Esophagus muscularis mucosa (tissue), 4 donors: ENCODE measurements around the gene AURKA. TPM values are rescaled to one million over a fixed set of nuclear protein-coding genes. Genes with fewer than 3 reads are reported as not detected.

ENCODE experiments used
- DNase-seq: peaks from one replicate; pipeline ENCODE4 v3.0.0-alpha.2; 2017; ENCODE audit errors: extremely low spot score
- H3K27ac ChIP-seq, 4 donors: fragments of 200-600 bp; sonication (generic); replicated peaks in 1 of 4; 1 replicate in 3 of 4; 2 replicates in 1 of 4; pipeline ENCODE4 v1.5.1; 2016 to 2019; ENCODE audit warnings: mild to moderate bottlenecking in 1 of 4
- H3K27me3 ChIP-seq, 4 donors: fragments of 200-600 bp; sonication (generic); one replicate each; pipeline versions ENCODE4 v1.5.1 to v1.6.0; 2016 to 2019
- H3K36me3 ChIP-seq, 4 donors: fragments of 200-600 bp; sonication (generic); one replicate each; pipeline ENCODE4 v1.5.1; 2016 to 2019
- H3K4me1 ChIP-seq, 4 donors: fragments of 200-600 bp; sonication (generic); one replicate each; pipeline ENCODE4 v1.5.1; 2016 to 2019
- H3K4me3 ChIP-seq, 4 donors: fragments of 200-600 bp; sonication (generic); 1 replicate in 2 of 4; 2 replicates in 2 of 4; pipeline ENCODE4 v1.5.1; 2016 to 2019; ENCODE audit warnings: mild to moderate bottlenecking in 4 of 4, moderate library complexity in 1 of 4
- H3K9me3 ChIP-seq, 4 donors: fragments of 200-600 bp; sonication (generic); 1 replicate in 3 of 4; 2 replicates in 1 of 4; pipeline ENCODE4 v1.5.1; 2016 to 2019
- EP300 ChIP-seq: sonication (generic); formaldehyde crosslinking; IDR thresholded peaks from one replicate; pipeline ENCODE4 v1.6.1; 2017; ENCODE audit warnings: antibody characterized with exemption
- POLR2A ChIP-seq: fragments of 450-650 bp; IDR thresholded peaks from one replicate; pipeline ENCODE4 v1.6.1; 2017; ENCODE audit warnings: antibody characterized with exemption, moderate library complexity, mild to moderate bottlenecking, low read depth
- POLR2AphosphoS5 ChIP-seq, 2 donors: sonication (generic); formaldehyde crosslinking; IDR thresholded peaks; one replicate each; pipeline ENCODE4 v1.6.1; 2017; ENCODE audit warnings: antibody characterized with exemption in 2 of 2
- WGBS: methylation state at CpG from one replicate; pipeline ENCODE4 v1.1.5; 2018; 5-methylcytosine and 5-hydroxymethylcytosine counted together
- intact Hi-C: fragments of 100-400 bp; cut with DNase I; formaldehyde crosslinking; loops from one replicate; pipeline ENCODE4 v1.15.1; 2023
- total RNA-seq, 4 donors: library from RNA; depleted of rRNA; stranded (reverse); fragments of >200 nt; gene quantifications; one replicate each; pipeline versions ENCODE4 v1.1.0 to v1.2.1, GENCODE V29; 2016
- TF ChIP-seq, protein P1 (sequence below), 3 experiments: fragments of 200-600 bp in 2 of 3; fragments of 450-650 bp in 1 of 3; sonication (generic) in 2 of 3; IDR thresholded peaks; one replicate each; pipeline ENCODE4 v1.5.1; 2017 to 2019; ENCODE audit warnings: antibody characterized with exemption in 3 of 3, mild to moderate bottlenecking in 2 of 3, moderate library complexity in 1 of 3

Gene AURKA
- total RNA-seq, 4 donors from 2014 or later, result 0.66 to 2.1 (median 1.4) TPM

DNA sequence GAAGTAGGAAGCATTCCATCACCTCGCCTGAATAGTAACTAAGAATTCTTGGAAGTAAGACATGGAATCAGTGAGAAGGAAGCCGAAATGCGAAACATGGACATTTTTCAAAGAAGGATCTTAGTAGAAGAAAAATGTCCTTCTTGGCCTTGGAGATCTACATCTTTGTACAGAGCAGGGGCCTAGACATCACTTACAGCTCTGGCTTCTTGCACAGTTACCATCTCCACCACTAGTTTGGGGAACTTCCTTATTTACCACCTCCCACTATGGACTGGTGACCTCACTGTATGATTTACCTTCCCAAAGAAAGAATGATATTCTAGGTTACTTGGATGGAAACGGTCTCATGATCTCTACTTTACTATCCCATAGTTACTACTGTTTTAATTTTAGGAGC lies 35.8 kb upstream of the AURKA start:
- DNase-seq, result no peak
- Histone ChIP-seq H3K36me3 (no peaks in the 10 kb centered on the region), H3K9me3 (no peaks in the 10 kb centered on the region), H3K27ac (peak overlapping the region in 1 of 4 donors; percentile 15), H3K4me3 (no peak overlapping the region), H3K27me3 (no peaks in the 10 kb centered on the region), H3K4me1 (peaks cover 0 to 35% (median 27%) of the 10 kb centered on the region in 4 donors)
- 77% methylated on average over 4 of the region's 4 CpGs for WGBS
- intact Hi-C loops, result no loop called here
- TF ChIP-seq POLR2AphosphoS5 (IDR thresholded peaks at IDR 0.05) (no peak), EP300 (no peak), POLR2A (no peak)

DNA sequence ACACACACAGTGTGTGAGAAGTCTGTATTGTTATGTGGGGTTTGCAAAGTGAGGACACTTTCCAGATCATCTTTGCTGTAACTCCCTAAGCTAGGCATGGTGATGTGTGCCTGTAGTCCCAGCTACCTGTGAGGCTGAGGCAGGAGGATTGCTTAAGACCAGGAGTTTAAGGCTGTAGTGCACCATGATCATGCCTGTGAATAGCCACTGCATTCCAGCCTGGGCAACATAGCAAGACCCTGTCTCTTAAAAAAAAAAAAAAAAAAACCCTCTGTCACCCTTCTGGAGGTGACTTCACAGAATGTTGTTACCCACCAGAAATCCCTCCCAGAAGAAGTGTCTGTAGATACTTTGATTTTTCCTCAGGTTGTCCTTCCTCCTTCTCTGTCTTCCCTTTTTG lies 34.9 kb upstream of the AURKA start:
- Histone ChIP-seq H3K27ac (no peak overlapping the region), H3K36me3 (no peaks in the 10 kb centered on the region), H3K27me3 (no peaks in the 10 kb centered on the region), H3K4me3 (no peak overlapping the region), H3K4me1 (peaks cover 3 to 38% (median 27%) of the 10 kb centered on the region in 4 donors), H3K9me3 (no peaks in the 10 kb centered on the region)
- TF ChIP-seq, protein P1, sequence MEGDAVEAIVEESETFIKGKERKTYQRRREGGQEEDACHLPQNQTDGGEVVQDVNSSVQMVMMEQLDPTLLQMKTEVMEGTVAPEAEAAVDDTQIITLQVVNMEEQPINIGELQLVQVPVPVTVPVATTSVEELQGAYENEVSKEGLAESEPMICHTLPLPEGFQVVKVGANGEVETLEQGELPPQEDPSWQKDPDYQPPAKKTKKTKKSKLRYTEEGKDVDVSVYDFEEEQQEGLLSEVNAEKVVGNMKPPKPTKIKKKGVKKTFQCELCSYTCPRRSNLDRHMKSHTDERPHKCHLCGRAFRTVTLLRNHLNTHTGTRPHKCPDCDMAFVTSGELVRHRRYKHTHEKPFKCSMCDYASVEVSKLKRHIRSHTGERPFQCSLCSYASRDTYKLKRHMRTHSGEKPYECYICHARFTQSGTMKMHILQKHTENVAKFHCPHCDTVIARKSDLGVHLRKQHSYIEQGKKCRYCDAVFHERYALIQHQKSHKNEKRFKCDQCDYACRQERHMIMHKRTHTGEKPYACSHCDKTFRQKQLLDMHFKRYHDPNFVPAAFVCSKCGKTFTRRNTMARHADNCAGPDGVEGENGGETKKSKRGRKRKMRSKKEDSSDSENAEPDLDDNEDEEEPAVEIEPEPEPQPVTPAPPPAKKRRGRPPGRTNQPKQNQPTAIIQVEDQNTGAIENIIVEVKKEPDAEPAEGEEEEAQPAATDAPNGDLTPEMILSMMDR (IDR thresholded peaks at IDR 0.05), result no peak
- TF ChIP-seq POLR2A, result no peak
- no peak for TF ChIP-seq EP300
- TF ChIP-seq POLR2AphosphoS5 (IDR thresholded peaks at IDR 0.05), result no peak
- no peak for DNase-seq
- intact Hi-C loops, result no loop called here

DNA sequence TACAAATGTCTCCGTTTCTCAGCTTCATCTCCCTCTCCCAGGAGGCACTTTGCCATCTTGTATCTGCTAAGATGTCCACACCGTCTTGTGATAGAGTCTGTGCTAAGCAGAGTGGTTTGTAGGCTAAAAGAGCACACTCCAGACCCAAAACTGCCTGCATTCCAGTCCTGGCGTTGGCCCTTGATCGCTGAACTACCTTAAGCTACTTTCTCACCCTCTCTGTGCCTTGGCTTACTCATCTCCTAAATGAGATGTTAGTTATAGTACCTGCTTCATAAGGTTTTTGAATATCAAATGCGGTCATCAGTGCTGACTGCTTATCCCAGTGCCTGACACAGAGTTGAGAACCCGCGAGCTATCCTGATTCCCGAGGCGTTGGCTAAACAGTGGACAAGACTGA lies 34.0 kb upstream of the AURKA start:
- TF ChIP-seq, protein P1 (IDR thresholded peaks at IDR 0.05), result no peak
- peaks cover 3 to 39% (median 26%) of the 10 kb centered on the region in 4 donors for H3K4me1 ChIP-seq
- H3K27me3 ChIP-seq, result no peaks in the 10 kb centered on the region
- WGBS, result 97% methylated on average over 9 of the region's 9 CpGs
- H3K4me3 ChIP-seq, result no peak overlapping the region
- H3K27ac ChIP-seq, result no peak overlapping the region
- intact Hi-C loops, result no loop called here
- no peak for DNase-seq
- H3K36me3 ChIP-seq, result no peaks in the 10 kb centered on the region
- H3K9me3 ChIP-seq, result no peaks in the 10 kb centered on the region

DNA sequence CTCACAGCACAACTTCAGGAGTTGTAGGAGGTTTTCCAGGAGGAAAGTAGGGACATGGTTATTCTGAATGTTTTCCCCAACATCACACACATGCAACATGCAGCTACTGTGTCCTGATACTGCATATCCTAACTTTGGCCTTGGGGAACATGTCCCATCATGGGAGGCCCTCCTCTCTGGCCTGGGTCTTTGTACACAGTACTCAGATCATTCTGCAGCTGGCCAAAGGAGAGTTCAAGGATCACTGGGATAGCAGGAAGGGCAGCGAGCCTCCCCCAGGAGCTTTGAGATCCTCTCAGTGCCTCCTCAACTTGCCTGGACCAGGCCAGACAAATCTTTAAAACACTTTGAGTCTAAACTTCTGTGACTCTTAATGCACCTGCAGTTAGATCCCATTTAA lies 32.9 kb upstream of the AURKA start:
- H3K4me3 ChIP-seq, result no peak overlapping the region
- WGBS, result 100% methylated on average over 1 of the region's 1 CpG
- H3K27me3 ChIP-seq, result no peaks in the 10 kb centered on the region
- H3K27ac ChIP-seq, result no peak overlapping the region
- intact Hi-C loops, result no loop called here
- TF ChIP-seq, protein P1 (IDR thresholded peaks at IDR 0.05), result no peak
- TF ChIP-seq EP300 (no peak), POLR2AphosphoS5 (IDR thresholded peaks at IDR 0.05) (no peak), POLR2A (no peak)
- H3K4me1 ChIP-seq, result peaks cover 3 to 29% (median 15%) of the 10 kb centered on the region in 4 donors
- no peak for DNase-seq
- no peaks in the 10 kb centered on the region for H3K36me3 ChIP-seq
- H3K9me3 ChIP-seq, result no peaks in the 10 kb centered on the region

DNA sequence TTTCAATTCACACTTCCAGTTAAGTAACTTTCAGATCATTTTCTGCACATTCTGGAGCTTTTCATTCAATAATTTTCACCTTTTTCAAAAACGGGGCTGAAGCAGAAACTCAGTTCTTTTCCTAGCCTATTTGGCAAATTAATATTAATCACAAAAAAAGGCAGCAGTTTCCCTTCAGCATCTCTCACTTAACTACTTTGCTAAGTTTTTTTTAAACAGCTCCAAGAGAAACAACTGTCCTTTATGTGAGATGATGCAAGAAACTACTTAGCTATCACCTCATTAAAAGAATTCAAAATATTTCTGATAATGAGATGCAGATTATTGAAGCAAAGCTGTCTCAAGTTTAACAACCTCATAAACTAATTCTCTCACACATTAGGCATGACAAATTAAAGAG lies 31.9 kb upstream of the AURKA start:
- Histone ChIP-seq H3K9me3 (no peaks in the 10 kb centered on the region), H3K4me1 (peaks cover 3 to 19% (median 8%) of the 10 kb centered on the region in 4 donors), H3K27ac (no peak overlapping the region), H3K4me3 (no peak overlapping the region), H3K36me3 (no peaks in the 10 kb centered on the region), H3K27me3 (no peaks in the 10 kb centered on the region)
- intact Hi-C loops, result no loop called here
- TF ChIP-seq, protein P1 (IDR thresholded peaks at IDR 0.05), result no peak
- no peak for TF ChIP-seq POLR2AphosphoS5 (IDR thresholded peaks at IDR 0.05)
- no peak for TF ChIP-seq POLR2A
- TF ChIP-seq EP300, result no peak
- DNase-seq, result no peak
- WGBS, result 32% methylated on average over 1 of the region's 1 CpG
